HL-60 (cell line): Measurements from ENCODE around the gene AGTRAP.

Experiments
- DNase-seq, 2 experiments: peaks; one replicate each; pipeline ENCODE4 v3.0.0-alpha.2; 2010 to 2020; ENCODE audit warnings: low read depth in 1 of 2, low spot score in 1 of 2
- H3K27ac ChIP-seq: fragments of 250-450 bp; sonication (Bioruptor Pico); replicated peaks from 2 replicates; pipeline ENCODE4 v1.5.1; 2020; ENCODE audit warnings: mild to moderate bottlenecking, moderate library complexity
- H3K27me3 ChIP-seq: fragments of 250-450 bp; sonication (Bioruptor Pico); 2 replicates; pipeline ENCODE4 v1.5.1; 2021; ENCODE audit warnings: mild to moderate bottlenecking, moderate library complexity; ENCODE audit not compliant: insufficient read depth, poor library complexity, severe bottlenecking
- H3K4me3 ChIP-seq: replicated peaks from 2 replicates; pipeline ENCODE4 v1.5.1; 2011; ENCODE audit warnings: mild to moderate bottlenecking, control low read depth, low read length; ENCODE audit not compliant: insufficient read depth
- GABPA ChIP-seq: IDR thresholded peaks from 2 replicates; pipeline ENCODE4 v1.6.1; 2012; ENCODE audit warnings: low read depth
- POLR2AphosphoS5 ChIP-seq: IDR thresholded peaks from 2 replicates; pipeline ENCODE4 v1.6.1; 2012; ENCODE audit warnings: low read depth
- SPI1 ChIP-seq: IDR thresholded peaks from 2 replicates; pipeline ENCODE4 v1.6.1; 2012; ENCODE audit warnings: low read depth, mild to moderate bottlenecking, borderline replicate concordance
- long read RNA-seq: library from polyadenylated mRNA; unstranded; transcript quantifications from one replicate; pipeline ENCODE4 v2.0.0, GENCODE V29; 2020
- TF ChIP-seq, protein P1 (sequence below): IDR thresholded peaks from 2 replicates; pipeline ENCODE4 v1.6.1; 2012; ENCODE audit warnings: low read depth; ENCODE audit not compliant: insufficient replicate concordance
- TF ChIP-seq, protein P2 (sequence below): IDR thresholded peaks from one replicate; pipeline ENCODE4 v1.5.1; 2011; ENCODE audit warnings: low read length, control low read depth, inconsistent platforms; ENCODE audit not compliant: insufficient read depth

The AGTRAP gene, protein sequence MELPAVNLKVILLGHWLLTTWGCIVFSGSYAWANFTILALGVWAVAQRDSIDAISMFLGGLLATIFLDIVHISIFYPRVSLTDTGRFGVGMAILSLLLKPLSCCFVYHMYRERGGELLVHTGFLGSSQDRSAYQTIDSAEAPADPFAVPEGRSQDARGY
- long read RNA-seq, transcript AGTRAP-205 (6 exons, 786 nt), result minor isoform, 5 of 195 reads
- long read RNA-seq, transcript AGTRAP-201 (5 exons, 1,107 nt), result major isoform, 138 of 195 reads
- long read RNA-seq, transcript AGTRAP-203 (5 exons, 1,100 nt), result minor isoform, 19 of 195 reads
- long read RNA-seq, partial matches to known transcripts, result 3 of 195 reads
- long read RNA-seq, other reads (novel, unspliced or antisense), result 25 of 195 reads

- H3K4me3 ChIP-seq, result peak within 1 kb of the TSS; percentile 79
- no peaks in the 10 kb centered on the region for H3K27me3 ChIP-seq
- TF ChIP-seq GABPA (no peak), POLR2AphosphoS5 (peak; percentile 54), SPI1 (no peak)
- TF ChIP-seq, protein P1, sequence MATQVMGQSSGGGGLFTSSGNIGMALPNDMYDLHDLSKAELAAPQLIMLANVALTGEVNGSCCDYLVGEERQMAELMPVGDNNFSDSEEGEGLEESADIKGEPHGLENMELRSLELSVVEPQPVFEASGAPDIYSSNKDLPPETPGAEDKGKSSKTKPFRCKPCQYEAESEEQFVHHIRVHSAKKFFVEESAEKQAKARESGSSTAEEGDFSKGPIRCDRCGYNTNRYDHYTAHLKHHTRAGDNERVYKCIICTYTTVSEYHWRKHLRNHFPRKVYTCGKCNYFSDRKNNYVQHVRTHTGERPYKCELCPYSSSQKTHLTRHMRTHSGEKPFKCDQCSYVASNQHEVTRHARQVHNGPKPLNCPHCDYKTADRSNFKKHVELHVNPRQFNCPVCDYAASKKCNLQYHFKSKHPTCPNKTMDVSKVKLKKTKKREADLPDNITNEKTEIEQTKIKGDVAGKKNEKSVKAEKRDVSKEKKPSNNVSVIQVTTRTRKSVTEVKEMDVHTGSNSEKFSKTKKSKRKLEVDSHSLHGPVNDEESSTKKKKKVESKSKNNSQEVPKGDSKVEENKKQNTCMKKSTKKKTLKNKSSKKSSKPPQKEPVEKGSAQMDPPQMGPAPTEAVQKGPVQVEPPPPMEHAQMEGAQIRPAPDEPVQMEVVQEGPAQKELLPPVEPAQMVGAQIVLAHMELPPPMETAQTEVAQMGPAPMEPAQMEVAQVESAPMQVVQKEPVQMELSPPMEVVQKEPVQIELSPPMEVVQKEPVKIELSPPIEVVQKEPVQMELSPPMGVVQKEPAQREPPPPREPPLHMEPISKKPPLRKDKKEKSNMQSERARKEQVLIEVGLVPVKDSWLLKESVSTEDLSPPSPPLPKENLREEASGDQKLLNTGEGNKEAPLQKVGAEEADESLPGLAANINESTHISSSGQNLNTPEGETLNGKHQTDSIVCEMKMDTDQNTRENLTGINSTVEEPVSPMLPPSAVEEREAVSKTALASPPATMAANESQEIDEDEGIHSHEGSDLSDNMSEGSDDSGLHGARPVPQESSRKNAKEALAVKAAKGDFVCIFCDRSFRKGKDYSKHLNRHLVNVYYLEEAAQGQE, result no peak
- TF ChIP-seq, protein P2, sequence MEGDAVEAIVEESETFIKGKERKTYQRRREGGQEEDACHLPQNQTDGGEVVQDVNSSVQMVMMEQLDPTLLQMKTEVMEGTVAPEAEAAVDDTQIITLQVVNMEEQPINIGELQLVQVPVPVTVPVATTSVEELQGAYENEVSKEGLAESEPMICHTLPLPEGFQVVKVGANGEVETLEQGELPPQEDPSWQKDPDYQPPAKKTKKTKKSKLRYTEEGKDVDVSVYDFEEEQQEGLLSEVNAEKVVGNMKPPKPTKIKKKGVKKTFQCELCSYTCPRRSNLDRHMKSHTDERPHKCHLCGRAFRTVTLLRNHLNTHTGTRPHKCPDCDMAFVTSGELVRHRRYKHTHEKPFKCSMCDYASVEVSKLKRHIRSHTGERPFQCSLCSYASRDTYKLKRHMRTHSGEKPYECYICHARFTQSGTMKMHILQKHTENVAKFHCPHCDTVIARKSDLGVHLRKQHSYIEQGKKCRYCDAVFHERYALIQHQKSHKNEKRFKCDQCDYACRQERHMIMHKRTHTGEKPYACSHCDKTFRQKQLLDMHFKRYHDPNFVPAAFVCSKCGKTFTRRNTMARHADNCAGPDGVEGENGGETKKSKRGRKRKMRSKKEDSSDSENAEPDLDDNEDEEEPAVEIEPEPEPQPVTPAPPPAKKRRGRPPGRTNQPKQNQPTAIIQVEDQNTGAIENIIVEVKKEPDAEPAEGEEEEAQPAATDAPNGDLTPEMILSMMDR, result no peak
- H3K27ac ChIP-seq, result peak within 1 kb of the TSS; percentile 98
- peak; percentile 96 for DNase-seq
These were observed at the start of gene AGTRAP for GRCh38 chr1:11735854-11736745. AGTRAP (plus strand) TSS chr1:11736136; CDS start chr1:11736209, 73 bp downstream.

DNA sequence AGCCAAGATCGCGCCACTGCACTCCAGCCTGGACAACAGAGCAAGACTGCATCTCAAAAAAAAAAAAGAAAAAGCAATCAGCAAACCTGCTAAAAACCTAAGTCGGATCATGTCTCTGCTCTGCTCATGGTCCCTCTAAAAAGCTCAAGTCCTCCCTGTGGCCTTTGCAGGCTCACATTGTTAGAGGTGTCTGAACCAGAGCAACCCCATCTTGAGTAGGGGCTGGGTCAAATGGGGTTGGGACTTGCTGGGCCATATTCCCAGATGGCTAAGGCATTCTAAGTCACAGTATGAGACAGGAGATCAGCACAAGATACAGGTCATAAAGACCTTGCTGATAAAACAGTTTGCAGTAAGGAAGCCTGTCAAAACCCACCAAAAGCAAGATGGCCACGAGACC is 47.4 kb upstream of the AGTRAP start:
- H3K4me3 ChIP-seq, result no peak overlapping the region
- peaks cover 27% of the 10 kb centered on the region for H3K27me3 ChIP-seq
- TF ChIP-seq POLR2AphosphoS5 (no peak), GABPA (no peak)
- TF ChIP-seq, protein P2, result no peak
- no peak for DNase-seq
- H3K27ac ChIP-seq, result no peak overlapping the region

GRCh38 chr1:11690397-11691301 is 45.3 kb upstream of the AGTRAP start:
- TF ChIP-seq GABPA (no peak), SPI1 (no peak)
- H3K27ac ChIP-seq, result no peak overlapping the region
- DNase-seq, result no peak
- no peak overlapping the region for H3K4me3 ChIP-seq
- peaks cover 28% of the 10 kb centered on the region for H3K27me3 ChIP-seq

DNA sequence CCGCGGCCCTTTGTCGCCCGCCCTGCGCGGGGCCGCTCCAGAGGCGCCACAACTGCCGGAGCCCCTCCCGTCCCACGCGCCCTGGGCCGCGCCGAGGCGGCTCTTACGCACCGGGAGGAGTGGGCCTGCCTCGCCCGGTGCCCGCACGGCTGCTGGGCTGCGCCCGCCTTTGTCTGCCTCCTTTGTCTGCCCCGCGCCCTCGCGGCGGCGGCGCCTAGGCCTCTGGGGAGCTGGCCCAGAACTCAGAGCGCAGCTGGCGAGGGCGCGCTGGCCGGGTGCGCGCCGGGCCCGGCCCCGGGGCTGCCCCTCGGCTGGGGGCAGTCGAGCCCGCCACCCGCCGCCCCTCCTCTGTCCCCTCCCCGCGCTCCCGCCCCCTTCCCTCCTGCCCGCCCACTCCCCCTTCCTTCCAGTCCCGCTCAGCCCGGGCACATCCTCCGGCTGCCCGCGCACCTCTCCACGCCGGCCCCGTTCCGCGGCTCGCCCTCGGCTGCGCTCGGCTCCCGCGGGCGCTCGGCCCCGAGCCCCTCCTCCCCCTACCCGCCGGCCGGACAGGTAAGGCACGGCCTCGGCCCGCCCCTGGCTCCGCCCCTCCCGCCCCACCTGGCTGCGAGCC is 44.5 kb upstream of the AGTRAP start, which contains the start of gene DRAXIN:
Gene DRAXIN (plus strand): TSS at position 409 of the 613 bp plus-strand sequence. CDS start 14,549 bp downstream, outside the sequence.
- Histone ChIP-seq H3K4me3 (no peak within 1 kb of the TSS), H3K27me3 (peaks cover 28% of the 10 kb centered on the region), H3K27ac (no peak within 1 kb of the TSS)
- no peak for TF ChIP-seq POLR2AphosphoS5
- TF ChIP-seq, protein P1, result no peak
- TF ChIP-seq SPI1, result no peak
- TF ChIP-seq GABPA, result no peak
- TF ChIP-seq, protein P2, result no peak
- no peak for DNase-seq
